GM10266 (cell line): ENCODE data around the gene CDH5.

Source experiments
- DNase-seq: peaks from one replicate; pipeline ENCODE4 v3.0.0; 2012; ENCODE audit errors: extremely low spot score
- CTCF ChIP-seq: IDR thresholded peaks from 2 replicates; pipeline ENCODE4 v1.5.1; 2012; ENCODE audit warnings: mild to moderate bottlenecking, low read depth; ENCODE audit not compliant: control insufficient read depth, insufficient read depth; ENCODE audit errors: missing control alignments

CDH5 gene

GRCh38 chr16:66395806-66396555, 29.5 kb downstream of the CDH5 start:
- no peak for TF ChIP-seq CTCF
- no peak for DNase-seq

- no peak for DNase-seq
- TF ChIP-seq CTCF = no peak
Observed at GRCh38 chr16:66397736-66398433, 31.4 kb downstream of the CDH5 start.

DNA sequence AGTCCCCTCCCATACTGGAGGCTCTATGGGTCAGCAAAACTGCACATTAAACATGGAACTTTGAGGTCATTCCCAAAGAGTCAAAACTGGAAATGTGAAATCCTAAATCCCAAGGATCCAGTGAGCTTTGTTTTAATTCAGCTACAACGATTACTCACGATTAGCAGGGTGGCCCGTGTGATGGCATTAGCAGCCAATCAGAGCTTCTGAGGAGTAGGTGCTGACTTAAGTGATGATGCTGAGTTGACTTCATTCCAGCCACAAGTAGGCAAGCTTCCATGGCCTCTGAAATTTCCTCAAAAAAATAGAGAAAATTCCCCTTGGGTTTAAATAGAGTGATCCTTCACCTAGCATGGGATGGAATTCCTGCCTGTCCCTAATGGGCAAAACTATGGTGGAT, 32.5 kb downstream of the CDH5 start:
- DNase-seq = no peak
- no peak for TF ChIP-seq CTCF

DNA sequence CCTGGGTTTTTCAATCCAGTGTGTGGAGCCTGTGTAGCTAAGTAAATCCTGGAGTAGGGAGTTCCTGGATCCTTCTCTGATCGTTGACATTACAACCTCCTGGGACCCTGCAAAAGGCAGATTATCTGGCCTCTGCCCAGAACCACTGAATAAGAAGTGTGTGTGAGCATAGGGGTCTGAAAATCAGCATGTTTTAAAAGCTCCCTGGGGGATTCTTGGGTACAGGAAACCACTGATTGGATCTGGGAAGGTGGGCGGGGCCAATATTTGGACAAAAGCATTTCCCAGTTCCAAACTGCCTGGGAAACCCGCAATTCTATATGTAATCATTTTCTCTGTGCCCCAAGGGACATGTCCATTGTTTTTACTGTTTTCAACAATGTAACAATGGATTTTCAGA, 33.4 kb downstream of the CDH5 start:
- DNase-seq = no peak

DNA sequence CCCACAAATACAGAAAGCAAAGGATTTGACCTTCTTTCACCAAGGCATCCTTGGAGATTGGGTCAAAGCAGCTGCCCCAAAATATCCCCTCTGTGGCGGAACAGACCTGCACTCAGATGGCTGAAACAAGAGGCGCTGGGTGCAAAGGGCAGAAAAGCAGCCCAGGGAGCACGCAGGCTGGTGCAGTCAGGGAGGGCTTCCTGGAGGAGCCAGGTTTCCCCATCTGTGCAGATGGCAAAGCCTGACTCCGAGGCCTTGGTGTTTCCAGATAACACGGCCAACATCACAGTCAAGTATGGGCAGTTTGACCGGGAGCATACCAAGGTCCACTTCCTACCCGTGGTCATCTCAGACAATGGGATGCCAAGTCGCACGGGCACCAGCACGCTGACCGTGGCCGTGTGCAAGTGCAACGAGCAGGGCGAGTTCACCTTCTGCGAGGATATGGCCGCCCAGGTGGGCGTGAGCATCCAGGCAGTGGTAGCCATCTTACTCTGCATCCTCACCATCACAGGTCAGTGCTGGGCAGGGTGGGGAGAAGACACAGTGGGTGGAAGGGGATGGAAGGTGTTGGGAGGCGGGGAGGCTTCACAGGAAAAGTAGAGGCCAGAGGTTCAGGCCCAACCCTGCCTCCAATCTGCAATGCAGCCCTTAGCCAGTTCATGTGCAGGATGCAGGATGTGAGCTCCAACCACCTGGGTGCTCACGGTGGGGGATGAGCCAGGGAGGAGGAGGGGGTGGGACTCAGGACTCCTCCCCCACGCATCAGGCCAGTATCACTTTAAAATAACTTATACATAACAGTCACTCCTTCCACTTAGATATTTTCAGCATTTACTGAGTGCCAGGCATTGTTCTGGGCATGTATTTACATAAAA, 34.3 kb downstream of the CDH5 start:
- TF ChIP-seq CTCF = no peak
- no peak for DNase-seq

More for the DNA sequence above, 33.4 kb downstream of the CDH5 start:
- TF ChIP-seq CTCF = no peak

GRCh38 chr16:66401610-66402009, 35.1 kb downstream of the CDH5 start:
- no peak for TF ChIP-seq CTCF
- no peak for DNase-seq

GRCh38 chr16:66402166-66402565, 35.7 kb downstream of the CDH5 start:
- no peak for DNase-seq
- no peak for TF ChIP-seq CTCF
